NCI-H146 (cell line): Measurements from ENCODE around the gene PRSS12.
"Not testable (repeated sequence)": the region's sequence is repeated elsewhere in the genome, so short reads cannot be mapped to it uniquely, and the experiment has no call there.

ENCODE experiments used
- DNase-seq: peaks from one replicate; lab custom pipeline; 2025; lab: John Stamatoyannopoulos, UW

PRSS12 gene

GRCh38 chr4:118325431-118325830 lies 27.4 kb downstream of the PRSS12 start:
- no peak for DNase-seq

- no peak for DNase-seq
Observed at GRCh38 chr4:118322831-118323502, 29.8 kb downstream of the PRSS12 start.

GRCh38 chr4:118318931-118319330 lies 33.9 kb downstream of the PRSS12 start:
- DNase-seq = no peak

- no peak for DNase-seq
Observed at GRCh38 chr4:118317691-118318090, 35.1 kb downstream of the PRSS12 start.

GRCh38 chr4:118314221-118314620 lies 38.6 kb downstream of the PRSS12 start:
- DNase-seq = no peak

GRCh38 chr4:118313098-118313497 lies 39.7 kb downstream of the PRSS12 start:
- no peak for DNase-seq

GRCh38 chr4:118308306-118309030 lies 44.3 kb downstream of the PRSS12 start:
- DNase-seq = no peak

GRCh38 chr4:118307643-118308042 lies 45.2 kb downstream of the PRSS12 start:
- no peak for DNase-seq

- DNase-seq = not testable (repeated sequence)
Observed at GRCh38 chr4:118299619-118300018, 53.2 kb downstream of the PRSS12 start.

GRCh38 chr4:118296729-118297128 lies 56.1 kb downstream of the PRSS12 start:
- no peak for DNase-seq

- DNase-seq = no peak
Observed at GRCh38 chr4:118290951-118291350, 61.9 kb downstream of the PRSS12 start.

- DNase-seq = no peak
Observed at GRCh38 chr4:118289794-118290193, 63.0 kb downstream of the PRSS12 start.

- DNase-seq = no peak
Observed at GRCh38 chr4:118287711-118288451, 64.9 kb downstream of the PRSS12 start.

GRCh38 chr4:118286685-118287084 lies 66.1 kb downstream of the PRSS12 start:
- no peak for DNase-seq

- no peak for DNase-seq
Observed at GRCh38 chr4:118285931-118286330, 66.9 kb downstream of the PRSS12 start.

- no peak for DNase-seq
Observed at GRCh38 chr4:118284169-118284568, 68.6 kb downstream of the PRSS12 start.

- no peak for DNase-seq
Observed at GRCh38 chr4:118282692-118283091, 70.1 kb downstream of the PRSS12 start.

- DNase-seq = no peak
Observed at GRCh38 chr4:118281611-118282442, 71.0 kb downstream of the PRSS12 start.

- peak; percentile 38 for DNase-seq
Observed at GRCh38 chr4:118280501-118281218, 72.1 kb downstream of the PRSS12 start.

- DNase-seq = no peak
Observed at GRCh38 chr4:118279920-118280432, 72.8 kb downstream of the PRSS12 start.

GRCh38 chr4:118279328-118279727 lies 73.5 kb downstream of the PRSS12 start:
- DNase-seq = no peak
